Loucy (cell line): ENCODE data around the gene STAT4.

Source experiments
- CTCF ChIP-seq: fragments of 200-600 bp; sonication (generic); conservative IDR thresholded peaks from 2 replicates; pipeline ENCODE4 v1.5.1; 2014; ENCODE audit warnings: mild to moderate bottlenecking, antibody characterized with exemption, low read length
- EZH2phosphoT487 ChIP-seq: fragments of 200-600 bp; IDR thresholded peaks from 2 replicates; pipeline ENCODE4 v1.6.1; 2018; ENCODE audit warnings: antibody characterized with exemption, mild to moderate bottlenecking, moderate library complexity, borderline replicate concordance

GRCh38 chr2:191065785-191066184 lies 85.0 kb downstream of the STAT4 start:
- TF ChIP-seq CTCF = no peak
- TF ChIP-seq EZH2phosphoT487 = no peak
